ENCODE data around the gene KAT7.

The KAT7 gene

DNA sequence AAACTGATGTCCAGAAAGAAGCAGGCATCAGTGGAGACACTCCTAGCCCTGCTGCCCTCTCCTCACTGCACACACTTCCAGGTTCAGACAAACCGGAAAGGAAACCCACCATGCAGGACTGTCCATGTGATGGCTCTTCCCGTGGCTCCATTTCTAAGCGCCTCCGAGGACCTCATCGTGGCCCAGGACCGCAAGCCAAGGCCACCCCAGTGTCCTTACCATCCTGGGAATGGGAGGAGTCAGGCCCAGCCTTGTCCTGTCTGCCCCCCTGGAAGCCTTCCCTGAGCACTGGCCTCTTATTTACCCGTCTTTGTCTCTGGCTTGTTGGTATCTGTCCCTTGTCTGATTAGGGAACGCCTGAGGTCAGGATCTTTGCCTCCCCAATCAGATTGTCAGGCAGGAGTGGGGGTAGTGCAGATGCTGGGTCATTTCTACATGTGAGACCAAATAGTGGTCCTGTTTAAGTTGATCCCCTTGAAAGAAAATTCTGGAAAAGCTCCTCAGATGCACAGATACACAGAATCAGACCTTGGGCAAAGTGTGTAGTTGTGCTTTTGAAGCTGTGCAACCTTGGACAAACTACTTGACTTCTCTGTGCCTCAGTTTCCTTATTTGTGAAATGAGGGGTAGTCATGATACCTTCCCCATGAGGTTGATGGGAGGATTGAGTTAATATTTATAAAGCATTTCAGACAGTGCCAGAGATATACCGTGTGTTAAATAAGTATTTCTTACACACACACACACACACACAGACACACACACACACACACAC lies 58.6 kb downstream of the KAT7 start:
- Histone ChIP-seq H3K4me3 (no peak overlapping the region), H3K9ac (ENCODE audit: insufficient read length) (no peak overlapping the region), H3K9me3 (ENCODE audit: low read depth, low read length) (no peaks in the 10 kb centered on the region), H3K27ac (no peak overlapping the region), H3K36me3 (ENCODE audit: insufficient read depth, low read length) (no peaks in the 10 kb centered on the region)
- no peak for DNase-seq (ENCODE audit: low read depth, low spot score)
- no peak for TF ChIP-seq EZH2 (IDR thresholded peaks at IDR 0.05)
- no peak for TF ChIP-seq POLR2AphosphoS5 (IDR thresholded peaks at IDR 0.05; ENCODE audit: borderline replicate concordance, low read depth, low read length)
- no peak for TF ChIP-seq FOXP2 (optimal IDR thresholded peaks at IDR 0.05; ENCODE audit: control extremely low read depth, extremely low read length, insufficient read depth)

DNA sequence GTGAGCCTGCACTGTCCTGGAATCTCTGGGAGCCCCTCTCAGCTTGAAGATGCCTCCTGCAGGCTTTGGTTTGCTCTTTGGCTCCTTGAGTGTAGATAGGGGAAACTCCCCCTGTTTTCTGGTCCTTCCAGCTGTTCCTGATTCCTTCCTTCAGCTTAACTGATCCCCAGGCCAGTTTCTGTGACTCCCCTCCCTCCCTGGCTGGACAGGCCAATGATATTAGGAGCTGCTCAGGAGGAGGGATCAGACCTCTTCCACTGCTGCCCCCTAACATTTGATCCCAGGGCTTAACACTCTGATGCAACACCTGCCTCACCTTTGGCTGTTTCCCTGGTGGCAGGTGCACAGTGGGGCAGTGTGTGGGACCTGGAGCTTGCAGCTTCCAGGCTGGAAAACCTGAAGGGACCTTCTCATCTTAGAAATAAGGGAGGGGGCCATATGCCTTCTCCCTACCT lies 59.6 kb downstream of the KAT7 start, which contains the start of gene TAC4:
Gene TAC4 (minus strand): TSS at position 51 of the 455 bp plus-strand sequence. CDS start 52 bp downstream, outside the sequence.
- no peak within 1 kb of the TSS for H3K27ac ChIP-seq
- no peak within 1 kb of the TSS for H3K9ac ChIP-seq (ENCODE audit: insufficient read length)
- H3K9me3 ChIP-seq (ENCODE audit: low read depth, low read length), result no peaks in the 10 kb centered on the region
- TF ChIP-seq EZH2 (IDR thresholded peaks at IDR 0.05) (no peak), FOXP2 (optimal IDR thresholded peaks at IDR 0.05; ENCODE audit: control extremely low read depth, extremely low read length, insufficient read depth) (no peak), POLR2AphosphoS5 (IDR thresholded peaks at IDR 0.05; ENCODE audit: borderline replicate concordance, low read depth, low read length) (no peak)
- H3K4me3 ChIP-seq, result no peak within 1 kb of the TSS
- DNase-seq (ENCODE audit: low read depth, low spot score), result no peak
- no peaks in the 10 kb centered on the region for H3K36me3 ChIP-seq (ENCODE audit: insufficient read depth, low read length)

DNA sequence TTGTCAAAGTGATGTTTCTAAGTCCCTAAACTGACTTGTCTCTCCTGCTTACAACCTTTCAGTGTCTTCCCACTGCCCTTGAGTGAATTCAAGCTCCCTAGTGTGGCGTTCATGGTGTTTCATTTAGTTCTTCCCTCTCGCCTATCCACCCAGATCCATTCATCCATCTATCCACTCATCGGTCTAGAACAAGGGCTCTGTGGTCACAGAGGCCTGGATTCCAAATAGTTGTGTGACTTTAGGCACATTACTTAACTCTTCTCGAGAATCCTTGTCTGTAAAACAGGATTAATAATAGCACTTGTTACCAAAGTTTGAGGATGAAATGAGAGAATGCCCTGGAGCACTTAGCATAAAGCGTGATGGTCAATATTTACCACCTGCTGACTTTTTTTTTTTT lies 60.3 kb downstream of the KAT7 start:
- no peak for DNase-seq (ENCODE audit: low read depth, low spot score)
- Histone ChIP-seq H3K36me3 (ENCODE audit: insufficient read depth, low read length) (no peaks in the 10 kb centered on the region), H3K4me3 (no peak overlapping the region), H3K9me3 (ENCODE audit: low read depth, low read length) (no peaks in the 10 kb centered on the region), H3K27ac (no peak overlapping the region), H3K9ac (ENCODE audit: insufficient read length) (no peak overlapping the region)
- TF ChIP-seq POLR2AphosphoS5 (IDR thresholded peaks at IDR 0.05; ENCODE audit: borderline replicate concordance, low read depth, low read length), result no peak
- no peak for TF ChIP-seq EZH2 (IDR thresholded peaks at IDR 0.05)
- no peak for TF ChIP-seq FOXP2 (optimal IDR thresholded peaks at IDR 0.05; ENCODE audit: control extremely low read depth, extremely low read length, insufficient read depth)

DNA sequence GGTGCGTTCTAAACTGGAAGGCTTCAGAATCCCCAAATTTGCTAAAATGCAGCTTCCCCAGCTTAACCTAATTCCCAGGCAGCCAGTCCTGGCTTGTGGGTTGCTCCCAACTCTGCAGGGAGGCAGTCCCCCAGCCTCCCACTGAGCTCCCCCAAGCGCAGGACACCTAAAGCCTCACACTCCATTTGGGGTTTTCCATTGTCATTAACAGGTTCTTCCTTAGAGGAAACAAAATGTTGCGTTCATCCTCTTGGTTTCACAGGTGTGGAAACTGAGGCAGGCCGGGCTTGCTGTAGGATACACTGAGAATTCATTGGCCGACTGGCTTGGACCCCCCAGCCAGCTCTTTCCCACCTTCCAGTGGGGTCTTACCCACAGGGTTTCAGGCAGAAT lies 61.7 kb downstream of the KAT7 start:
- no peak for TF ChIP-seq FOXP2 (optimal IDR thresholded peaks at IDR 0.05; ENCODE audit: control extremely low read depth, extremely low read length, insufficient read depth)
- no peak overlapping the region for H3K4me3 ChIP-seq
- no peaks in the 10 kb centered on the region for H3K36me3 ChIP-seq (ENCODE audit: insufficient read depth, low read length)
- H3K9ac ChIP-seq (ENCODE audit: insufficient read length), result no peak overlapping the region
- H3K27ac ChIP-seq, result no peak overlapping the region
- no peaks in the 10 kb centered on the region for H3K9me3 ChIP-seq (ENCODE audit: low read depth, low read length)
- no peak for DNase-seq (ENCODE audit: low read depth, low spot score)

DNA sequence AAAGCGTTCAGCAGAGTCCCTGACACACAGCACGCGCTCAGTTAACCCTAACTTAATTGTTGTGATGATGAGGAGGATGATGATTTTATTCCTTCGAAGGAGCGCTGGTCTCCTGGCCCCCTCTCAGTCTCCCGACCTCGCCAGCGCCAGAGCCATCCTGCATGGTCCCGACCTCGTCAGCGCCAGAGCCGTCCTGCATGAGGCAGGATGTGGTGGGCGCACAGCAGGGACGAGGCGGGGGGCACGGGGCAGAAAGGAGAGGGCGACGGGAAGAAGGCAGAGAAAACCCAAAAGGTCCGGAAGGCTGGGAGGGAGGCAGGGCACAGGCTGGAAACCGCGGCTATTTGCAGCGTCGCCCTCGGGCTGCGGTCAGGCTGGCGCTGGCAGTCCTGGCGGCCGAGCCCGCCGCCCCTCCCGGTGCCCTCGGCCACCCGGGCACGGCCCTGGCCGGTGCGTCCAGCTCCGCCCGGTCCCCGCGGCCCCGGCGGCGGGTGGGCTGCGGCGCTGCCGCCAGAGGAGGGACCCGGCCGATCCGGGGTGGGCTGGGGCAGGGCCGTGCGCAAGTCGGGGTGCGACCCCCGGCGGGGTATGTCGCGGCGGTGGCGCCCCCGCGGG lies 62.4 kb downstream of the KAT7 start:
- Histone ChIP-seq H3K4me3 (no peak overlapping the region), H3K27ac (no peak overlapping the region), H3K9ac (ENCODE audit: insufficient read length) (no peak overlapping the region), H3K36me3 (ENCODE audit: insufficient read depth, low read length) (no peaks in the 10 kb centered on the region), H3K9me3 (ENCODE audit: low read depth, low read length) (no peaks in the 10 kb centered on the region)
- TF ChIP-seq FOXP2 (optimal IDR thresholded peaks at IDR 0.05; ENCODE audit: control extremely low read depth, extremely low read length, insufficient read depth) (no peak), POLR2AphosphoS5 (IDR thresholded peaks at IDR 0.05; ENCODE audit: borderline replicate concordance, low read depth, low read length) (no peak), EZH2 (IDR thresholded peaks at IDR 0.05) (no peak)
- DNase-seq (ENCODE audit: low read depth, low spot score), result no peak

DNA sequence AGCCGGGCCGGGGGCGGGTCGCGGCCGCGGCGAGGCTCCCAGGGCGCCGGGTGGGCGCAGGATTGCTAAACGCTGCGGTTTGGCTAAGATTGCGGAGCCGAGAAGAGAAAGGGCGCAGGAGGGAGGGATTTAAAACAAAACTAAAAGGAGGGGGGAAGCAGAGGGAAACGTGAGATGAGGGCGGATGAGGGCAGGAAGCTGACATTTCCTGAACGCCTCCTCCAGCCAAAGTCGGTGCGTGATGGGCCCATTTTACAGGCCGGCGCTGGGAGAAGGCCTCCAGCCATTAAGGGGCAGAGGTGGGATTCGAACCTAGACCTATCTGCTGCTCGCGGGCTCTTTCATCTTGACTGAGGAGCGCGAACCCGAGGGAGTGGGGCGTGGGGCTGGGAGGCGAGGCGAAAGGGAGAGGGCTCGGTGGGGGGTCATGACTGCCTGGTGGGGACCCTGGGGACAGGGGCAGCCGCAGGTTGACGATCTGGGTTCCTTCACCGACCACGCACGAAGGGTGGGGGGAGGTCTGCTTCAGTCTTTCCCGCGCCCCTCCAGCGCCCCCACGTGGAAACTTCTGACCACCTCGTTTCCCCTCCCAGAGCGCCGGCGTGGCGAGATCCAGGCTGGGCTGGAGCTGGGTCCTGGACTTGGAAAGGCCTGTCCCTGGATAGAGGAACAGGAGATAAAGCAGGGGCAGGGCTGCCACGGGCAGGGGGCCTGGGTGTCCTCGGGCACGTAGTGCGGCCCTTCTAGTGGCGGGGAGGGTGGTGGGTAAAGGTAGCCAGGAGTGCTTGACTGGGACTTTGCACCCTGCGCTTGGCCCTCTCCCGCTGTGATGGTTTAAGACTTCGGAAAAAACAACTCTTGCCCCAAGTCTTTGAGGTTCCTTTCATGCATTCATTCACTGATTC lies 63.2 kb downstream of the KAT7 start:
- Histone ChIP-seq H3K9me3 (ENCODE audit: low read depth, low read length) (no peaks in the 10 kb centered on the region), H3K36me3 (ENCODE audit: insufficient read depth, low read length) (no peaks in the 10 kb centered on the region), H3K9ac (ENCODE audit: insufficient read length) (no peak overlapping the region), H3K4me3 (peak overlapping the region; percentile 66), H3K27ac (no peak overlapping the region)
- TF ChIP-seq EZH2 (IDR thresholded peaks at IDR 0.05), result no peak
- TF ChIP-seq FOXP2 (optimal IDR thresholded peaks at IDR 0.05; ENCODE audit: control extremely low read depth, extremely low read length, insufficient read depth), result peak; percentile 48
- 0 out of 2 replicates have a peak, but pooled peaks have one; percentile 33 for TF ChIP-seq POLR2AphosphoS5 (IDR thresholded peaks at IDR 0.05; ENCODE audit: borderline replicate concordance, low read depth, low read length)
- DNase-seq (ENCODE audit: low read depth, low spot score), result no peak

DNA sequence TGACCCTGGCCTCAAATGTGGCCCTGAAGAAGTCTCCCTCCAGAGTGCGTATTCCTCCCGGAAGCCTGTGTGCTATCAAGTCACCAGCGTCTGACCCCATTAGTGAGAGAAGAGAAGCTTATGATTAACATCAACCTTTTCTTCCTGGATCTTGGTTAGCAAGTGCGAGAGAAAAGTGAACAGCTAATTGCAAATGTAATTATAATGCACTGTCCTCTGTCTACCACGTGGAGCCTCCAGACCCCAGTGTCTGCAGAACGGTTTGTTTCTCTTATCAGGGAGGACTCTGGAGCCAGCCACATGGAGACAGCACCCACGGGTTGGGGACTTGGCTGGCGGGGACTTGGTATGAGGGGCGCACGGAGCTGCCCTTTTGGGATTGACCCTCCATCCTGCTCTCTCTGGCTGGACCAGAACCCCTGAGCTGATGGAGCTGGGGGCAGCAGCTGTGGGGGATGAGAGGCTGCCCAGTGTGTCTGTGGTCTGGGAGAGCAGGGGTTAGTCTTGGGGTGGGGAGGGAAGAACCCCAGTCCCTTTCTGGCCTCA lies 65.1 kb downstream of the KAT7 start:
- no peak overlapping the region for H3K27ac ChIP-seq
- DNase-seq (ENCODE audit: low read depth, low spot score), result no peak
- no peak overlapping the region for H3K9ac ChIP-seq (ENCODE audit: insufficient read length)
- H3K9me3 ChIP-seq (ENCODE audit: low read depth, low read length), result no peaks in the 10 kb centered on the region
- H3K4me3 ChIP-seq, result no peak overlapping the region
- H3K36me3 ChIP-seq (ENCODE audit: insufficient read depth, low read length), result no peaks in the 10 kb centered on the region
- TF ChIP-seq EZH2 (IDR thresholded peaks at IDR 0.05) (no peak), POLR2AphosphoS5 (IDR thresholded peaks at IDR 0.05; ENCODE audit: borderline replicate concordance, low read depth, low read length) (no peak), FOXP2 (optimal IDR thresholded peaks at IDR 0.05; ENCODE audit: control extremely low read depth, extremely low read length, insufficient read depth) (no peak)

DNA sequence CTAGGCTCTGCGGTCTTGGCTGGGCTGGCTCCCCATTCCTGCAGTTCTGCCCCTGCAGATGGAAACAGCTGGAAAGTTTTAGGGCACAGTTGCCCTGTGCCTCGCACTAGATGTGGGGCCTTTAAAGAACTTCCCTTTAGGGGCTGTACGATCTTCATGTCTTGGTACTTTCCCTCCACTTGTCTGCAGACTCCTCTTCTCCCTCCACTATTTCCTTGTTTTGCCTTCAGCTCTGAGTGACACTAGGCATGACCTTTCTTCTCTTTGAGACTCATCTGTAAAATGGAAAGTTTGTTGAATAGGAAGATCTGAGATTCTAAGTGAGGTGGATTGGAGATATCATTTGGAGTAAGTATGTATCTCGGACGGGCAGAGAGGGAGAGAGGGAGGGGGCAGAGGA lies 65.6 kb downstream of the KAT7 start:
- no peak for TF ChIP-seq FOXP2 (optimal IDR thresholded peaks at IDR 0.05; ENCODE audit: control extremely low read depth, extremely low read length, insufficient read depth)
- no peak for TF ChIP-seq POLR2AphosphoS5 (IDR thresholded peaks at IDR 0.05; ENCODE audit: borderline replicate concordance, low read depth, low read length)
- TF ChIP-seq EZH2 (IDR thresholded peaks at IDR 0.05), result no peak
- no peak for DNase-seq (ENCODE audit: low read depth, low spot score)
- Histone ChIP-seq H3K36me3 (ENCODE audit: insufficient read depth, low read length) (no peaks in the 10 kb centered on the region), H3K4me3 (no peak overlapping the region), H3K27ac (no peak overlapping the region), H3K9ac (ENCODE audit: insufficient read length) (no peak overlapping the region), H3K9me3 (ENCODE audit: low read depth, low read length) (no peaks in the 10 kb centered on the region)
